SK-N-SH (cell line): ENCODE measurements around the gene SHISAL1. TPM values are rescaled to one million over a fixed set of nuclear protein-coding genes. Genes with fewer than 3 reads are reported as not detected.

Experiments used
- CTCF ChIA-PET: fragments of 300-600, 350-600 bp; formaldehyde crosslinking; extraction: SDS; loops from one replicate; lab custom pipeline; 2021; lab: Yijun Ruan, JAX
- POLR2A ChIA-PET: fragments of 350-600 bp; sonication (Branson Sonifier 250); formaldehyde crosslinking; extraction: SDS; loops from one replicate; lab custom pipeline; 2020; ENCODE audit warnings: antibody characterized with exemption, inconsistent platforms; lab: Yijun Ruan, JAX
- DNase-seq: peaks from one replicate; pipeline ENCODE4 v3.0.0; 2012
- H2AFZ ChIP-seq: fragments of 200-600 bp; sonication (generic); 2 replicates; pipeline ENCODE4 v1.8.1; 2016; ENCODE audit warnings: antibody characterized with exemption, mild to moderate bottlenecking, low read depth
- H3F3A ChIP-seq: fragments of 200-600 bp; sonication (generic); replicated peaks from 2 replicates; pipeline ENCODE3; 2016; ENCODE audit warnings: antibody characterized with exemption, mild to moderate bottlenecking; ENCODE audit not compliant: insufficient read depth
- H3K27ac ChIP-seq, 2 experiments: fragments of 200-500 bp in 1 of 2; fragments of 200-600 bp in 1 of 2; sonication (Bioruptor generic) in 1 of 2; sonication (generic), shearing (Covaris generic) in 1 of 2; 2 replicates each; pipeline versions ENCODE4 v1.5.1 to v1.6.1; 2014 to 2016; ENCODE audit warnings: low read depth in 2 of 2, inconsistent platforms in 1 of 2, low read length in 1 of 2, mild to moderate bottlenecking in 1 of 2, mixed read lengths in 1 of 2
- H3K27me3 ChIP-seq: fragments of 200-600 bp; sonication (generic), shearing (Covaris generic); 2 replicates; pipeline ENCODE4 v1.6.1; 2016; ENCODE audit warnings: mixed run types; ENCODE audit not compliant: insufficient read depth
- H3K36me3 ChIP-seq, 2 experiments: fragments of 200-500 bp in 1 of 2; fragments of 200-600 bp in 1 of 2; sonication (Bioruptor generic) in 1 of 2; sonication (generic) in 1 of 2; replicated peaks in 1 of 2; 2 replicates each; pipeline versions ENCODE3 to v1.5.1; 2014 to 2016; ENCODE audit warnings: low read length in 1 of 2, mild to moderate bottlenecking in 1 of 2; ENCODE audit not compliant: insufficient read depth in 2 of 2, control insufficient read depth in 1 of 2
- H3K4me1 ChIP-seq, 2 experiments: fragments of 200-500 bp in 1 of 2; fragments of 200-600 bp in 1 of 2; sonication (Bioruptor generic) in 1 of 2; sonication (generic), shearing (Covaris generic) in 1 of 2; 2 replicates each; pipeline versions ENCODE4 v1.5.1 to v1.6.1; 2014 to 2016; ENCODE audit warnings: low read depth in 1 of 2, low read length in 1 of 2, mixed run types in 1 of 2; ENCODE audit not compliant: insufficient read depth in 2 of 2, control insufficient read depth in 1 of 2
- H3K4me2 ChIP-seq: fragments of 200-600 bp; sonication (generic), shearing (Covaris generic); 2 replicates; pipeline ENCODE4 v1.6.1; 2017; ENCODE audit warnings: mixed run types
- H3K4me3 ChIP-seq, 2 experiments: fragments of 200-500 bp in 1 of 2; fragments of 200-600 bp in 1 of 2; sonication (Bioruptor generic) in 1 of 2; sonication (generic), shearing (Covaris generic) in 1 of 2; 2 replicates each; pipeline versions ENCODE4 v1.5.1 to v1.8.1; 2014 to 2016; ENCODE audit warnings: low read depth in 2 of 2, inconsistent platforms in 1 of 2, low read length in 1 of 2, mild to moderate bottlenecking in 1 of 2, mixed read lengths in 1 of 2, moderate library complexity in 1 of 2
- H3K79me2 ChIP-seq: fragments of 200-600 bp; sonication (generic); 2 replicates; pipeline ENCODE4 v1.8.1; 2017; ENCODE audit warnings: mild to moderate bottlenecking; ENCODE audit not compliant: insufficient read depth
- H3K9ac ChIP-seq: fragments of 200-600 bp; sonication (generic); 2 replicates; pipeline ENCODE4 v1.6.1; 2017; ENCODE audit warnings: mixed run types
- H3K9me2 ChIP-seq: fragments of 200-600 bp; sonication (generic); 2 replicates; pipeline ENCODE4 v1.6.1; 2017; ENCODE audit warnings: mixed run types
- H3K9me3 ChIP-seq: fragments of 200-600 bp; sonication (generic); 2 replicates; pipeline ENCODE4 v1.6.1; 2017; ENCODE audit warnings: mixed run types, mild to moderate bottlenecking, moderate library complexity
- H4K20me1 ChIP-seq: fragments of 200-600 bp; sonication (generic); 2 replicates; pipeline ENCODE4 v1.6.1; 2017; ENCODE audit warnings: mild to moderate bottlenecking, mixed run types; ENCODE audit not compliant: insufficient read depth
- CHD2 ChIP-seq: fragments of 150-350 bp; IDR thresholded peaks from 2 replicates; pipeline ENCODE4 v1.6.1; 2018; ENCODE audit warnings: low read length; ENCODE audit not compliant: partially characterized antibody
- EP300 ChIP-seq, 2 experiments: IDR thresholded peaks; 2 replicates each; pipeline versions ENCODE4 v1.4.0 to v1.6.1; 2012; ENCODE audit warnings: borderline replicate concordance in 1 of 2, low read depth in 1 of 2, low read length in 1 of 2
- FOXJ3 ChIP-seq: sonication (generic); formaldehyde crosslinking; IDR thresholded peaks from 2 replicates; pipeline ENCODE4 v1.5.1; 2020; ENCODE audit warnings: mild to moderate bottlenecking, missing genetic modification reagents
- IRF3 ChIP-seq: fragments of 150-350 bp; IDR thresholded peaks from 2 replicates; pipeline ENCODE4 v1.6.1; 2016; ENCODE audit warnings: mild to moderate bottlenecking, low read depth, low read length
- JUND ChIP-seq: IDR thresholded peaks from 2 replicates; pipeline ENCODE4 v1.4.0; 2012
- MAX ChIP-seq: IDR thresholded peaks from 2 replicates; pipeline ENCODE4 v1.4.0; 2012; ENCODE audit warnings: low read depth
- NFIC ChIP-seq: IDR thresholded peaks from 2 replicates; pipeline ENCODE4 v1.4.0; 2012; ENCODE audit warnings: borderline replicate concordance
- PBX3 ChIP-seq: IDR thresholded peaks from 2 replicates; pipeline ENCODE4; 2012
- RCOR1 ChIP-seq: fragments of 150-350 bp; IDR thresholded peaks from 2 replicates; pipeline ENCODE4 v1.6.1; 2017; ENCODE audit warnings: antibody characterized with exemption, low read length
- RFX5 ChIP-seq: IDR thresholded peaks from 2 replicates; pipeline ENCODE4 v1.6.1; 2012; ENCODE audit warnings: mild to moderate bottlenecking, improper control_type of control experiment, low read length
- TAF1 ChIP-seq: IDR thresholded peaks from 2 replicates; pipeline ENCODE4 v1.6.1; 2012; ENCODE audit warnings: low read depth, mild to moderate bottlenecking, low read length, moderate library complexity, borderline replicate concordance
- TCF12 ChIP-seq: IDR thresholded peaks from 2 replicates; pipeline ENCODE4 v1.4.0; 2012
- USF1 ChIP-seq: IDR thresholded peaks from 2 replicates; pipeline ENCODE4 v1.4.0; 2012; ENCODE audit warnings: low read depth, borderline replicate concordance
- USF2 ChIP-seq: fragments of 150-350 bp; IDR thresholded peaks from 2 replicates; pipeline ENCODE4 v1.6.1; 2017; ENCODE audit warnings: antibody characterized with exemption, low read length, low read depth, borderline replicate concordance
- YY1 ChIP-seq: IDR thresholded peaks from 2 replicates; pipeline ENCODE4 v1.4.0; 2012; ENCODE audit warnings: low read depth, mild to moderate bottlenecking
- ZBTB33 ChIP-seq: IDR thresholded peaks from 2 replicates; pipeline ENCODE4 v1.4.0; 2012; ENCODE audit warnings: low read depth, borderline replicate concordance
- WGBS: methylation state at CpG from one replicate; pipeline ENCODE4 v1.1.6; 2017; ENCODE audit warnings: low lambda C conversion rate; 5-methylcytosine and 5-hydroxymethylcytosine counted together
- polyA plus RNA-seq, 3 experiments: library from polyadenylated mRNA; depleted of rRNA; stranded (reverse); fragments of >200 nt; gene quantifications; 2 replicates each; pipeline ENCODE4 v1.2.3, GENCODE V29; 2012

Gene SHISAL1
- polyA plus RNA-seq, 1 of the 3 experiments (the other 2 are of a cell fraction): 0.10 TPM

GRCh38 chr22:44278243-44279068 lies 34.3 kb downstream of the SHISAL1 start (continued):
- no peak for TF ChIP-seq FOXJ3 (CRISPR knock-in tag)

GRCh38 chr22:44277386-44278135 lies 35.2 kb downstream of the SHISAL1 start:
- H3F3A ChIP-seq: no peaks in the 10 kb centered on the region
- no peaks in the 10 kb centered on the region for H3K9me2 ChIP-seq
- no peaks in the 10 kb centered on the region for H3K27me3 ChIP-seq
- TF ChIP-seq RCOR1: no peak
- no peak for TF ChIP-seq NFIC
- no peak for TF ChIP-seq IRF3
- no peak for TF ChIP-seq YY1
- TF ChIP-seq USF2: no peak
- no peak for TF ChIP-seq RFX5
- no peak for TF ChIP-seq CHD2
- no peak for TF ChIP-seq TCF12
- no peak for TF ChIP-seq EP300 (IDR thresholded peaks at IDR 0.05; ENCODE audit: borderline replicate concordance in 1 of 2, low read depth in 1 of 2, low read length in 1 of 2)
- no peak for TF ChIP-seq JUND
- H3K4me1 ChIP-seq: peaks cover 0 to under 1% of the 10 kb centered on the region in 2 experiments; a peak in 1 of 4 replicates
- DNase-seq: no peak
- H3K79me2 ChIP-seq: no peaks in the 10 kb centered on the region
- CTCF ChIA-PET: interaction anchor here (1.3 kb wide), 1 partner anchor 13 kb away, joined by 3 read pairs; no protein-coding TSS in a partner anchor
- H3K4me3 ChIP-seq: no peak overlapping the region
- H3K9me3 ChIP-seq: no peaks in the 10 kb centered on the region
- no peak overlapping the region for H3K4me2 ChIP-seq
- no peak overlapping the region for H2AFZ ChIP-seq
- POLR2A ChIA-PET: no interaction called here
- no peaks in the 10 kb centered on the region for H4K20me1 ChIP-seq
- WGBS: 82% methylated on average over 11 of the region's 13 CpGs
- no peak overlapping the region for H3K9ac ChIP-seq
- no peak overlapping the region for H3K27ac ChIP-seq
- H3K36me3 ChIP-seq: no peaks in the 10 kb centered on the region

GRCh38 chr22:44276706-44277356 lies 35.9 kb downstream of the SHISAL1 start:
- 78% methylated on average over 18 of the region's 18 CpGs for WGBS
- Histone ChIP-seq H3F3A (no peaks in the 10 kb centered on the region), H3K27me3 (no peaks in the 10 kb centered on the region), H3K36me3 (no peaks in the 10 kb centered on the region), H3K9me3 (no peaks in the 10 kb centered on the region), H3K9me2 (no peaks in the 10 kb centered on the region), H3K79me2 (no peaks in the 10 kb centered on the region), H3K27ac (no peak overlapping the region), H3K4me1 (peaks cover 0 to 3% of the 10 kb centered on the region in 2 experiments; a peak in 1 of 4 replicates), H2AFZ (no peak overlapping the region), H4K20me1 (no peaks in the 10 kb centered on the region), H3K9ac (no peak overlapping the region), H3K4me3 (no peak overlapping the region), H3K4me2 (no peak overlapping the region)
- CTCF ChIA-PET: no interaction called here
- POLR2A ChIA-PET: no interaction called here
- no peak for DNase-seq
- TF ChIP-seq NFIC (no peak), ZBTB33 (no peak), RCOR1 (no peak), MAX (no peak), PBX3 (no peak), TAF1 (no peak), USF1 (no peak)
